HepG2 (cell line): ENCODE results near the gene QSER1. TPM values are rescaled to one million over a fixed set of nuclear protein-coding genes. Genes with fewer than 3 reads are reported as not detected.

ENCODE experiments used
- AGO2 ChIP-seq: fragments of 200-400 bp; formaldehyde crosslinking; optimal IDR thresholded peaks from 2 replicates; pipeline ENCODE3; 2017; ENCODE audit warnings: mild to moderate bottlenecking, low read depth, low read length, moderate library complexity
- ATF1 ChIP-seq: IDR thresholded peaks from 2 replicates; pipeline ENCODE4 v1.6.1; 2016; ENCODE audit warnings: mild to moderate bottlenecking, control low read depth
- CBX5 ChIP-seq: sonication (generic); formaldehyde crosslinking; IDR thresholded peaks from 2 replicates; pipeline ENCODE4 v1.4.0; 2020; ENCODE audit warnings: missing genetic modification reagents, borderline replicate concordance
- DNMT3B ChIP-seq: conservative IDR thresholded peaks from 2 replicates; pipeline ENCODE4 v1.6.1; 2016; ENCODE audit warnings: missing biosample characterization, control low read depth
- FOXC1 ChIP-seq: sonication (generic); formaldehyde crosslinking; IDR thresholded peaks from 2 replicates; pipeline ENCODE4 v1.8.0; 2022; ENCODE audit warnings: mild to moderate bottlenecking, missing genetic modification reagents, borderline replicate concordance
- FOXM1 ChIP-seq: sonication (generic); formaldehyde crosslinking; IDR thresholded peaks from 2 replicates; pipeline ENCODE4 v1.5.0; 2020; ENCODE audit warnings: missing genetic modification reagents
- GABPA ChIP-seq, 2 experiments: IDR thresholded peaks; 2 replicates each; pipeline ENCODE4 v1.6.1; 2011 to 2016; ENCODE audit warnings: low read depth in 2 of 2, low read length in 1 of 2, missing biosample characterization in 1 of 2, missing genetic modification characterization in 1 of 2
- GZF1 ChIP-seq: sonication (generic); formaldehyde crosslinking; IDR thresholded peaks from 2 replicates; pipeline ENCODE4 v1.5.1; 2020; ENCODE audit warnings: mild to moderate bottlenecking, missing genetic modification reagents
- HNRNPH1 ChIP-seq: fragments of 200-400 bp; formaldehyde crosslinking; optimal IDR thresholded peaks from 2 replicates; pipeline ENCODE3; 2017; ENCODE audit warnings: mild to moderate bottlenecking, low read depth, low read length
- ISL2 ChIP-seq: sonication (generic); formaldehyde crosslinking; IDR thresholded peaks from 2 replicates; pipeline ENCODE4 v1.5.0; 2020; ENCODE audit warnings: missing genetic modification reagents
- JUNB ChIP-seq: sonication (generic); formaldehyde crosslinking; IDR thresholded peaks from 2 replicates; pipeline ENCODE4 v1.8.0; 2022; ENCODE audit warnings: missing genetic modification reagents, mild to moderate bottlenecking, borderline replicate concordance
- KLF6 ChIP-seq: IDR thresholded peaks from 2 replicates; pipeline ENCODE4 v1.8.0; 2016; ENCODE audit warnings: missing biosample characterization, missing genetic modification reagents
- MTA3 ChIP-seq: sonication (generic); formaldehyde crosslinking; IDR thresholded peaks from 2 replicates; pipeline ENCODE4 v1.4.0; 2020; ENCODE audit warnings: missing genetic modification reagents
- MYPOP ChIP-seq: sonication (generic); formaldehyde crosslinking; IDR thresholded peaks from 2 replicates; pipeline ENCODE4 v1.8.1; 2023; ENCODE audit warnings: mild to moderate bottlenecking, moderate library complexity, missing genetic modification reagents
- NFATC3 ChIP-seq: sonication (generic); formaldehyde crosslinking; IDR thresholded peaks from 2 replicates; pipeline ENCODE4 v1.5.1; 2020; ENCODE audit warnings: mild to moderate bottlenecking, missing genetic modification reagents
- RELA ChIP-seq: sonication (generic); formaldehyde crosslinking; IDR thresholded peaks from 2 replicates; pipeline ENCODE4 v1.4.0; 2020; ENCODE audit warnings: missing genetic modification reagents
- RXRB ChIP-seq: IDR thresholded peaks from 2 replicates; pipeline ENCODE4 v1.6.1; 2016; ENCODE audit warnings: borderline replicate concordance, missing genetic modification reagents, missing compliant biosample characterization
- STAG1 ChIP-seq: sonication (generic); formaldehyde crosslinking; IDR thresholded peaks from 2 replicates; pipeline ENCODE4 v1.4.0; 2020; ENCODE audit warnings: missing genetic modification reagents
- SYNCRIP ChIP-seq: fragments of 200-400 bp; formaldehyde crosslinking; IDR thresholded peaks from 2 replicates; pipeline ENCODE4 v1.6.1; 2018; ENCODE audit warnings: mild to moderate bottlenecking, low read depth, low read length; ENCODE audit not compliant: insufficient read depth
- THRA ChIP-seq: sonication (generic); formaldehyde crosslinking; IDR thresholded peaks from 2 replicates; pipeline ENCODE4 v1.4.0; 2020; ENCODE audit warnings: missing genetic modification reagents, borderline replicate concordance
- ZBTB3 ChIP-seq: sonication (generic); formaldehyde crosslinking; IDR thresholded peaks from 2 replicates; pipeline ENCODE4 v1.4.0; 2020; ENCODE audit warnings: low read depth, mild to moderate bottlenecking, moderate library complexity, missing genetic modification reagents, borderline replicate concordance
- ZNF281 ChIP-seq: sonication (generic); formaldehyde crosslinking; IDR thresholded peaks from 2 replicates; pipeline ENCODE4 v1.4.0; 2020; ENCODE audit warnings: missing genetic modification reagents, borderline replicate concordance
- ZNF563 ChIP-seq: sonication (generic); formaldehyde crosslinking; IDR thresholded peaks from 2 replicates; pipeline ENCODE4 v1.8.0; 2022; ENCODE audit warnings: mild to moderate bottlenecking, moderate library complexity, missing genetic modification reagents
- ZNF570 ChIP-seq: sonication (generic); formaldehyde crosslinking; IDR thresholded peaks from 2 replicates; pipeline ENCODE4 v1.4.0; 2020; ENCODE audit warnings: mild to moderate bottlenecking, missing genetic modification reagents, borderline replicate concordance
- ZNF839 ChIP-seq: sonication (generic); formaldehyde crosslinking; IDR thresholded peaks from 2 replicates; pipeline ENCODE4 v1.4.0; 2020; ENCODE audit warnings: missing genetic modification reagents, mild to moderate bottlenecking, borderline replicate concordance
- polyA plus RNA-seq, 8 experiments: library from polyadenylated mRNA; depleted of rRNA in 3 of 8; stranded (reverse) in 7 of 8; unstranded in 1 of 8; fragments of >200 nt; fragmentation: Illumina TruSeq in 4 of 8; extraction: Trizol in 4 of 8; gene quantifications; 2 replicates each; pipeline versions ENCODE4 v1.2.1 to v1.2.3, GENCODE V29; 2011 to 2016; ENCODE audit warnings: low read depth in 4 of 8, missing spikeins in 1 of 8, mixed read lengths in 1 of 8; ENCODE audit not compliant: insufficient read depth in 1 of 8
- total RNA-seq, 5 experiments: library from RNA; depleted of rRNA; stranded (reverse); fragments of >200 nt; fragmentation: Illumina TruSeq; extraction: Trizol; gene quantifications; 2 replicates each; pipeline ENCODE4 v1.2.3, GENCODE V29; 2016; ENCODE audit warnings: low read depth in 1 of 5
- TF ChIP-seq, protein P1 (sequence below): IDR thresholded peaks from 2 replicates; pipeline ENCODE4 v1.6.1; 2016; ENCODE audit warnings: low read depth, borderline replicate concordance

The QSER1 gene
- total and polyA plus RNA-seq, 2 of the 13 experiments (the other 11 are each of a cell fraction or from before 2014, with no cell fraction given), result 8.9 to 17.3 TPM

DNA sequence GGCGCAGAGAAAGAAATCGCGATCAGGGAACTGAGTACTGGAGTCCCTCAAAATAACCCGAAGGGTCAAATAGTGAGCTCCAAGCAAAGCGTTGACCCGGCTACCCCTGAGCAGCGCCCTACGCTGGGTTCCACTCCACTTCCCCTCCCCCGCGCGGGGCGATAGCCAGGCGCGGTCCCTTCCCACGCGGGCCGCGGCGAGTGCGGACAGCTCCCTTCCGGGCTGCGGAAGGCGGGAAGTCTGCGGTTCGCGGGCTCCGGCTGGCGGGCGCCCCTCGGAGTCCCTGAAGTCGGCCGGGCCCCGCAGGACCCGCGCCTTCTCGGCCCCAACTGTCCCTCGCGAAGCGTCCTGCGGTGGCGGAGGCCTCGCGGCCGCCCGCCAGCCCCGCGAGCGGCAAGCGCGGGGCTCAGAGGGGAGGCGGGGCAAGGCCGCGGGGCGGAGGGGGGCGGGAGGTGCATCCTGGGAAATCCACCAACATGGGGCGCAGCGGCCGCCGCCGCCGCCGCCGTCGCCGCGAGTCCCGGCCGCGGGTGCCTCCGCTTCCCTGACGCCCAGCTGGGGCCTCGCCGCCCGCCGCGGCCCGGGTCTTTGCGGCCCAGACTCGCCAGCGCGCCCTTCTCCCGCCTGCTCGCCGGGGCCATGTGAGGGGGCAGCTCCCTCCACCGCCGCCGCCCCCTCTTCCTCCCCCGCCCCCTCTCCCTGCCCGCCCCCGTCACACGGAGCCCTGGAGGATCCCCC lies at the start of gene QSER1 (continued):
- TF ChIP-seq CBX5 (CRISPR knock-in tag) (no peak), ZNF570 (CRISPR knock-in tag) (no peak), FOXC1 (CRISPR knock-in tag) (no peak; the same call in 1 of the 2 replicates), FOXM1 (CRISPR knock-in tag) (no peak), NFATC3 (CRISPR knock-in tag) (no peak), DNMT3B (no peak; the same call in 1 of the 2 replicates), SYNCRIP (no peak), MYPOP (CRISPR knock-in tag) (peak; percentile 76), JUNB (CRISPR knock-in tag) (no peak), ZNF281 (CRISPR knock-in tag) (peak; percentile 65; the same call in 1 of the 2 replicates), ZBTB3 (CRISPR knock-in tag) (no peak), AGO2 (peak; percentile 64), ZNF563 (CRISPR knock-in tag) (peak; percentile 91; the same call in 1 of the 2 replicates), ATF1 (CRISPR knock-in tag) (no peak), THRA (no peak), ZNF839 (no peak), HNRNPH1 (no peak), STAG1 (CRISPR knock-in tag) (no peak), RXRB (CRISPR knock-in tag) (no peak), GZF1 (CRISPR knock-in tag) (no peak), GABPA (IDR thresholded peaks at IDR 0.05; ENCODE audit: low read depth, low read length) (no peak), GABPA (CRISPR knock-in tag; IDR thresholded peaks at IDR 0.05; ENCODE audit: low read depth) (no peak), RELA (CRISPR knock-in tag) (no peak), KLF6 (CRISPR knock-in tag) (peak; percentile 32), ISL2 (CRISPR knock-in tag) (0 out of 2 replicates have a peak, but pooled peaks have one; percentile 25), MTA3 (CRISPR knock-in tag) (no peak)
- TF ChIP-seq, protein P1, sequence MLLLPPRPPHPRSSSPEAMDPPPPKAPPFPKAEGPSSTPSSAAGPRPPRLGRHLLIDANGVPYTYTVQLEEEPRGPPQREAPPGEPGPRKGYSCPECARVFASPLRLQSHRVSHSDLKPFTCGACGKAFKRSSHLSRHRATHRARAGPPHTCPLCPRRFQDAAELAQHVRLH (CRISPR knock-in tag), result no peak
